Spleen (tissue), 7 donors: ENCODE measurements around the gene RPL29.
A peak's percentile ranks its signal among the peaks of the same experiment; 100 is the strongest.

Experiments
- CTCF ChIP-seq, 11 experiments: fragments of 200-600 bp in 7 of 11; fragments of 450-650 bp in 4 of 11; sonication (generic) in 4 of 11; IDR thresholded peaks in 8 of 11; conservative IDR thresholded peaks in 3 of 11; 1 replicate in 7 of 11; 2 replicates in 4 of 11; pipeline versions ENCODE4 v1.4.0 to v1.8.0; 2016 to 2021; ENCODE audit warnings: antibody characterized with exemption in 11 of 11, inconsistent platforms in 4 of 11, mild to moderate bottlenecking in 1 of 11
- POLR2A ChIP-seq, 3 donors: fragments of 450-650 bp; IDR thresholded peaks; one replicate each; pipeline ENCODE4 v1.5.1; 2017; ENCODE audit warnings: antibody characterized with exemption in 3 of 3, mild to moderate bottlenecking in 1 of 3
- donor health status: DM: no; HTN: no; CAD: no; lungs with moderate emphysema.
- donor health status: DM: no; HTN: no; CAD: no.
- donor health status: DM: no; HTN: no; CAD: no.

GRCh38 chr3:52001443-52001974 is 5.8 kb upstream of the RPL29 start:
- TF ChIP-seq CTCF (IDR thresholded peaks at IDR 0.05 in 8 of 11, conservative IDR thresholded peaks at IDR 0.05 in 3 of 11) (peak; percentile 91 to 98 (median 93)), POLR2A (IDR thresholded peaks at IDR 0.05) (no peak)
